Measurements from ENCODE around the gene CMTR1.

CMTR1 gene

GRCh38 chr6:37506479-37506878 is 73.5 kb downstream of the CMTR1 start:
- ChIA-PET POLR2A (no interaction called here), CTCF (interaction anchor here (1.2 kb wide), 1 partner anchor 186 kb away, joined by 3 read pairs; no protein-coding TSS in a partner anchor)
- TF ChIP-seq TARDBP (IDR thresholded peaks at IDR 0.05) = no peak
- no peak for TF ChIP-seq SP1 (IDR thresholded peaks at IDR 0.05)
- no peak for TF ChIP-seq NFRKB (IDR thresholded peaks at IDR 0.05)
- no peak for TF ChIP-seq HDGF (IDR thresholded peaks at IDR 0.05; ENCODE audit: borderline replicate concordance)
- TF ChIP-seq FOXK2 (IDR thresholded peaks at IDR 0.05) = no peak
- no peak for TF ChIP-seq BHLHE40 (IDR thresholded peaks at IDR 0.05; ENCODE audit: borderline replicate concordance)
- no peak for TF ChIP-seq L3MBTL2 (conservative IDR thresholded peaks at IDR 0.05)
- TF ChIP-seq ARNT (IDR thresholded peaks at IDR 0.05) = no peak
- no peak for TF ChIP-seq ELF4 (IDR thresholded peaks at IDR 0.05)
- TF ChIP-seq CTBP1 (IDR thresholded peaks at IDR 0.05; ENCODE audit: borderline replicate concordance) = no peak
- TF ChIP-seq FOXA1 (IDR thresholded peaks at IDR 0.05) = no peak
- no peak for TF ChIP-seq ZNF384 (IDR thresholded peaks at IDR 0.05)
- TF ChIP-seq SUZ12 (IDR thresholded peaks at IDR 0.05) = no peak
- no peak for TF ChIP-seq FOXM1 (IDR thresholded peaks at IDR 0.05; ENCODE audit: borderline replicate concordance)
- TF ChIP-seq LEF1 (IDR thresholded peaks at IDR 0.05; ENCODE audit: borderline replicate concordance) = no peak
- DNase-seq (ENCODE audit: extremely low spot score) = no peak

GRCh38 chr6:37507077-37507476 is 74.1 kb downstream of the CMTR1 start:
- no peak for TF ChIP-seq LEF1 (IDR thresholded peaks at IDR 0.05; ENCODE audit: borderline replicate concordance)
- TF ChIP-seq NFRKB (IDR thresholded peaks at IDR 0.05) = no peak
- no peak for TF ChIP-seq ELF4 (IDR thresholded peaks at IDR 0.05)
- no peak for TF ChIP-seq FOXA1 (IDR thresholded peaks at IDR 0.05)
- TF ChIP-seq FOXK2 (IDR thresholded peaks at IDR 0.05) = no peak
- DNase-seq (ENCODE audit: extremely low spot score) = no peak
- ChIA-PET CTCF (no interaction called here), POLR2A (no interaction called here)

- CTCF ChIA-PET = no interaction called here
- TF ChIP-seq PKNOX1 (IDR thresholded peaks at IDR 0.05) (no peak), SP1 (IDR thresholded peaks at IDR 0.05) (no peak), FOXM1 (IDR thresholded peaks at IDR 0.05; ENCODE audit: borderline replicate concordance) (no peak), TARDBP (IDR thresholded peaks at IDR 0.05) (no peak), FOXA1 (IDR thresholded peaks at IDR 0.05) (no peak), BHLHE40 (IDR thresholded peaks at IDR 0.05; ENCODE audit: borderline replicate concordance) (no peak), FOXK2 (IDR thresholded peaks at IDR 0.05) (no peak), ZNF384 (IDR thresholded peaks at IDR 0.05) (no peak), ARNT (IDR thresholded peaks at IDR 0.05) (no peak), HDGF (IDR thresholded peaks at IDR 0.05; ENCODE audit: borderline replicate concordance) (no peak), LEF1 (IDR thresholded peaks at IDR 0.05; ENCODE audit: borderline replicate concordance) (no peak), CTBP1 (IDR thresholded peaks at IDR 0.05; ENCODE audit: borderline replicate concordance) (no peak)
- no peak for DNase-seq (ENCODE audit: extremely low spot score)
- POLR2A ChIA-PET = no interaction called here
These were observed 74.8 kb downstream of the CMTR1 start for GRCh38 chr6:37507690-37508421.

DNA sequence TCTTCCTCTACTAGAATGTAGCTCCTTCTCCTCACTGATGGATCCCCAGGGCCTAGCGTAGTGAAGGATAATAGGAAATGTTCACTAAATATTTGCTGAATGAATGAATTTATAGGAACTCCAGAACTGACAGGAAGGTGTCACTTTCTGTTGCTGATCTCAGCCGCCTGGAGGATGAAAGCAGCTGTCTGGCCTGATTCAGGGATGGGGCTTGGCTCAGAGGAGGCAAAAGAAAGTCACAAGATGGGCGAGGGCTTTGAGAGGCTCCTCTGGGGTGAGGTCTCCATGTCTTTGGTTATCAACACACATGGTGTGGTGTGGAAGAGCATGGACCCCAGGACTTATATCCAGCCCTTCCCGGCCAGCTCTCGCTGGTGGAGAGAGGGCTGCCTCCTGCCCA is 78.2 kb downstream of the CMTR1 start:
- DNase-seq (ENCODE audit: extremely low spot score) = no peak

GRCh38 chr6:37511910-37512399 is 78.9 kb downstream of the CMTR1 start:
- no peak for DNase-seq (ENCODE audit: extremely low spot score)
- ChIA-PET POLR2A (no interaction called here), CTCF (no interaction called here)
- TF ChIP-seq SUZ12 (IDR thresholded peaks at IDR 0.05) (no peak), FOXA1 (IDR thresholded peaks at IDR 0.05) (no peak), PKNOX1 (IDR thresholded peaks at IDR 0.05) (no peak), ELF4 (IDR thresholded peaks at IDR 0.05) (no peak), HDGF (IDR thresholded peaks at IDR 0.05; ENCODE audit: borderline replicate concordance) (no peak), SP1 (IDR thresholded peaks at IDR 0.05) (no peak), LEF1 (IDR thresholded peaks at IDR 0.05; ENCODE audit: borderline replicate concordance) (no peak)

More for the DNA sequence above, 78.2 kb downstream of the CMTR1 start:
- ChIA-PET CTCF (no interaction called here), POLR2A (no interaction called here)
- TF ChIP-seq BHLHE40 (IDR thresholded peaks at IDR 0.05; ENCODE audit: borderline replicate concordance) = no peak

DNA sequence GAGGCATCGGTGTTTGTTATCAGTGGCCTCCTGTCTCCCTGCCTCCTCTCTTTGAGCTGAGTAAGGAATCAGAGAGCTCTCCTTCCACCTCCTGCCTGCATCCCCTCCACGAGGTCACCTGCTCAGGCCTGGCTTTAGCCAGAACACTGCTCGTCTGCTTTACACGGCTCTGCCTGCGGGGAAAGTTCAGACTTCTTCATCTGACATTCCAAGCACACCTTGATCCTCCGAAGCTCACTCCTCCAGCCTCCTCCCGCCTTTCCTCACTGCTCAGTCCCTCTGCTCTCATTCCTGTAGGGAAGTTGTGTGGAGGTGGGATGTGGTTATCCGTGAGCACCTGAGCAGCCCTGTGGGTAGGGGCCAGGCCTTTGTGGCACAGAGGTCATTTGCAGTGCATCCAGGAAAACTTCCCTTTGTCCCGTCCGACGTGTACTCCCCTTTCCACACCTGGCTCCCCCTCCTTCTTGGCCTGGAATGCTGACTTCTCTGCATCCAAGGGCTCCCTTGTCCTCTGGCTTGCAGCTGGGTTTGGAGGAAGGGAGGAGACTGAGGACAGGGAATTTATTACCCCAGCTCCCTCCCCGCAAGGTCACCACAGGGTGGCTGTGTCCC is 79.5 kb downstream of the CMTR1 start:
- no peak for DNase-seq (ENCODE audit: extremely low spot score)
- CTCF ChIA-PET = no interaction called here
- no peak for TF ChIP-seq BHLHE40 (IDR thresholded peaks at IDR 0.05; ENCODE audit: borderline replicate concordance)
- POLR2A ChIA-PET = no interaction called here

DNA sequence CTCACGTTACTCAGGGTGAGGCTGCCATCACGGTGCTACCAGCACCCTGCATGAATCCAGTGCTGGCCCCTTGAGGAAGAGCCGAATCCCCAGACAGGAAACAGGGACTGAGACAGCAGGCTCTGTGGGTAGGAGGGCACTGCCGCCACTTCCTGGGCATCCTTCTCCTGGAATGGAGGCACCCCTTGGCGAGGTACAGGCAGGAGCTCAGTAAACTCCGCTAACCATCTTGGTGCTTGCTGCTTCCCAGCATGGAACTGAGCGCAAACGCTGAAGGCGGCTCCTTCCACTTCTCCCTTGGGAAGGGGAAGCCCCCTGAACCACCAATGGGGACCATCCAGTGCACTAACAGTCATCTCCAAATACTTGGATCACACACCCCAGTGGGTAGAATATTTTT is 80.1 kb downstream of the CMTR1 start:
- TF ChIP-seq L3MBTL2 (conservative IDR thresholded peaks at IDR 0.05) (no peak), CTBP1 (IDR thresholded peaks at IDR 0.05; ENCODE audit: borderline replicate concordance) (no peak)
- ChIA-PET CTCF (no interaction called here), POLR2A (no interaction called here)
- DNase-seq (ENCODE audit: extremely low spot score) = no peak

- TF ChIP-seq HDGF (IDR thresholded peaks at IDR 0.05; ENCODE audit: borderline replicate concordance) (no peak), LEF1 (IDR thresholded peaks at IDR 0.05; ENCODE audit: borderline replicate concordance) (no peak), BHLHE40 (IDR thresholded peaks at IDR 0.05; ENCODE audit: borderline replicate concordance) (no peak), FOXA1 (IDR thresholded peaks at IDR 0.05) (no peak), SUZ12 (IDR thresholded peaks at IDR 0.05) (no peak), FOXM1 (IDR thresholded peaks at IDR 0.05; ENCODE audit: borderline replicate concordance) (no peak), SP1 (IDR thresholded peaks at IDR 0.05) (no peak), NFRKB (IDR thresholded peaks at IDR 0.05) (no peak), ELF4 (IDR thresholded peaks at IDR 0.05) (no peak), PKNOX1 (IDR thresholded peaks at IDR 0.05) (no peak), ARNT (IDR thresholded peaks at IDR 0.05) (no peak), ZNF384 (IDR thresholded peaks at IDR 0.05) (no peak), L3MBTL2 (conservative IDR thresholded peaks at IDR 0.05) (no peak), TARDBP (IDR thresholded peaks at IDR 0.05) (no peak), FOXK2 (IDR thresholded peaks at IDR 0.05) (no peak), CTBP1 (IDR thresholded peaks at IDR 0.05; ENCODE audit: borderline replicate concordance) (no peak)
- CTCF ChIA-PET = no interaction called here
These were observed 80.6 kb downstream of the CMTR1 start for GRCh38 chr6:37513576-37513975.

More at GRCh38 chr6:37513576-37513975, 80.6 kb downstream of the CMTR1 start:
- DNase-seq (ENCODE audit: extremely low spot score) = no peak
- POLR2A ChIA-PET = no interaction called here

Measured in HEK293T (cell line).